Cardiac atrium fibroblast (primary cell): ENCODE data around the gene CALCOCO2. TPM values are rescaled to one million over a fixed set of nuclear protein-coding genes. Genes with fewer than 3 reads are reported as not detected.

Source experiments
- total RNA-seq: library from RNA; depleted of rRNA; stranded (reverse); fragments of >200 nt; gene quantifications from 2 replicates; pipeline ENCODE4 v1.2.3, GENCODE V29; 2015

The CALCOCO2 gene
- total RNA-seq, result 36.0 and 67.0 TPM in 2 replicates

DNA sequence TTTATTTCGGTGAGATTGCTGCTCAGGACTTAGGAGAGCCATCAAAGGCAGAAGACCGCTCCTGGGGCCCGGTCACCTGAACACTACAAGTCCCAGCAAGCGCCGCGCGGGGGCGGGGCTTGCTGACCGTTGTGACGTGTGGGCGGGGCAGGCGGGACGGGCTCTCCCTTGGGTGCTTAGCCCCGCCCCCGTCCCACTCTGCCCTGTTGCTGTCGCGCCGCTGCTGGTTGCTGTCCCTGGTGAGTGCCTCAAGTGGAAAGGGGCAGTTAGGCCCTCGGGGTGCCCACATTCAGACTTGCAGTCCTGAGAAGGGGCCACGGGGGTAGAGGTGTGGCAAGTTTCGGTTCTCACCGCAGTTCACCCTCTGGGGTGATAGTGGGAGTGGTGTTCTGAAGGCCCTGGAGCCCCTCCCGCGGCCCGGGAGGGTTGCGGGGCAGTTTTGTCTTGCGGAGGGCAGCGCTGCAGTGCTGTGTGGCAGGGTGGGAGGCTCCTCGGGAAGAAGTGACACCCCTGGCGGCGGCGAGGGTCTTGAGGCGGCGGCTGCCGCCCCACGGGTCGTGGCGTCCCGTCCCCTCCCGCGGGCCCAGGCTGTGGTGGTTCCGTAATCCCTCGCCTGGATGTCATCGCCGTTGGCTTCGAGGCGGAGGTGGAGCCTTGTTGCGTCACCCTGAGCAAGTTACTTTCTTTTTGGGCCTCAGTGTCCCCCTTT, at the start of gene CALCOCO2:
CALCOCO2 (plus strand) TSS at position 196 of the 709 bp plus-strand sequence. CDS start 10,673 bp downstream, outside the sequence.

GRCh38 chr17:48816774-48817590, 13.9 kb upstream of the CALCOCO2 start, which contains the start of gene TTLL6:
TTLL6 (minus strand) TSS chr17:48817229; CDS start chr17:48817072, 157 bp downstream.

GRCh38 chr17:48908047-48908843, 77.4 kb downstream of the CALCOCO2 start, which contains the start of gene UBE2Z:
UBE2Z (plus strand) TSS chr17:48908407; CDS start chr17:48908504, 97 bp downstream.

Other genes with a start within 250 kb of the CALCOCO2 start
- under 0.01 and 0.36 TPM in 2 replicates for gene HOXB3, start 240.8 kb upstream of the CALCOCO2 start, total RNA-seq
- gene HOXB5, start 237.3 kb upstream of the CALCOCO2 start, total RNA-seq, result not detected in 2 replicates
- gene HOXB6, start 226.0 kb upstream of the CALCOCO2 start, total RNA-seq, result not detected in 2 replicates
- gene HOXB7, start 220.0 kb upstream of the CALCOCO2 start, total RNA-seq, result not detected in 2 replicates
- not detected in 2 replicates for gene HOXB8, start 215.7 kb upstream of the CALCOCO2 start, total RNA-seq
- not detected in 2 replicates for gene HOXB9, start 204.7 kb upstream of the CALCOCO2 start, total RNA-seq
- gene PRAC1, start 108.5 kb upstream of the CALCOCO2 start, total RNA-seq, result not detected in 2 replicates
- not detected in 2 replicates for gene PRAC2, start 107.8 kb upstream of the CALCOCO2 start, total RNA-seq
- gene HOXB13, start 102.3 kb upstream of the CALCOCO2 start, total RNA-seq, result not detected in 2 replicates
- 0.16 TPM in 1 of 2 replicates, not detected in the other for gene TTLL6, start 13.8 kb upstream of the CALCOCO2 start, total RNA-seq
- 101 and 105 TPM in 2 replicates for gene ATP5MC1, start 61.8 kb downstream of the CALCOCO2 start, total RNA-seq
- gene UBE2Z, start 77.4 kb downstream of the CALCOCO2 start, total RNA-seq, result 72.6 and 78.7 TPM in 2 replicates
- 123 and 145 TPM in 2 replicates for gene SNF8, start 113.8 kb downstream of the CALCOCO2 start, total RNA-seq
- gene GIP, start 137.6 kb downstream of the CALCOCO2 start, total RNA-seq, result not detected in 2 replicates
- under 0.01 and 0.32 TPM in 2 replicates for gene IGF2BP1, start 166.3 kb downstream of the CALCOCO2 start, total RNA-seq